ENCODE measurements around the gene MED26.
A peak's percentile ranks its signal among the peaks of the same experiment; 100 is the strongest.
"Not testable (repeated sequence)": the region's sequence is repeated elsewhere in the genome, so short reads cannot be mapped to it uniquely, and the experiment has no call there.

MED26 gene

GRCh38 chr19:16573296-16573695 is 54.7 kb downstream of the MED26 start:
- no peak for DNase-seq (ENCODE audit: low spot score)

GRCh38 chr19:16572332-16573211 is 55.4 kb downstream of the MED26 start, which contains the start of gene SLC35E1:
SLC35E1 (minus strand) TSS chr19:16572415; CDS start chr19:16572364, 51 bp downstream.
- DNase-seq (ENCODE audit: low spot score) = peak; percentile 96

DNA sequence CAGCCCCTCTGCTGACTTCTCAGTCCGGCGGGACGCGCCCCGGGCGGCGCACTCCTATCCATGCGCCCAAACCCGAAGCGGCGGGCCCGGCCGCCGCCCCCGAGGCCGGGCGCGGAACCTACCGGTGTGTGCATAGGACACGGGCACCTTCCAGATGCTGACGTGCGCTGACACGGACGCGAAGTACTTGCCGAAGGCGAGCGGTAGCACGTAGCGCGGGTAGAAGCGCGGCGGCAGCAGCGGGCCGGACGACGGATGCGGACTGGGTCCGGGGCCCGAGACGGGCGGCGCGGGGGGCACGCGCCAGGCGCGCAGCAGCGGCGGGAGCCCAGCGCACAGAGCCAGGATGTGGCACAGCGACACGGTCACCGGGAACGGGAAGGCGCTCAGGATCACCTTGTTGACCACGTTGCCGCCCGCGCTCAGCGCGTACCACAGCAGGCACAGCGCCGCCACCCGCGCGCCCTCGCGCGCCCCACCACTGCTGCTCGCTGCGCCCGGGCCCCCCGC is 56.1 kb downstream of the MED26 start:
- no peak for DNase-seq (ENCODE audit: low spot score)

GRCh38 chr19:16571283-16571682 is 56.7 kb downstream of the MED26 start:
- no peak for DNase-seq (ENCODE audit: low spot score)

GRCh38 chr19:16569609-16570320 is 58.2 kb downstream of the MED26 start:
- DNase-seq (ENCODE audit: low spot score) = no peak

GRCh38 chr19:16566702-16567101 is 61.3 kb downstream of the MED26 start:
- no peak for DNase-seq (ENCODE audit: low spot score)

DNA sequence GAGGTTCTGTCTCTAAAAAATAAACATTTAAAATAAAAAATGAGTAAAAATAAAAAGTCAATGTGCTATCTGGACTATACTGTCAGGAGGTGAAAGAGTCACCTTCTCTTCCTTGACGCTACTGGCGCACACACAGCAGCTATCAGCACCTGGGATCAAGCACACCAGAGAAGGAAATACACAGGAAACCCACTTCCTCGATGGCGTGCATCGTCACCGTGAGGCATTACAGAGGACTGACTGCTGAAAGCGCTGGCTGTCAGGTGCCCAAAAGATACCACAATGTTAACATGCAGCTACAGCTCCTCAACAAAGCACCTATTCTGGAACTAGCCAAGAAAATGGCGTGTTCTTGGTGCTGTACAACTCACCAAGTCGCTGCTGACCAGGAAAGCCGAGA is 61.8 kb downstream of the MED26 start:
- DNase-seq (ENCODE audit: low spot score) = no peak

DNA sequence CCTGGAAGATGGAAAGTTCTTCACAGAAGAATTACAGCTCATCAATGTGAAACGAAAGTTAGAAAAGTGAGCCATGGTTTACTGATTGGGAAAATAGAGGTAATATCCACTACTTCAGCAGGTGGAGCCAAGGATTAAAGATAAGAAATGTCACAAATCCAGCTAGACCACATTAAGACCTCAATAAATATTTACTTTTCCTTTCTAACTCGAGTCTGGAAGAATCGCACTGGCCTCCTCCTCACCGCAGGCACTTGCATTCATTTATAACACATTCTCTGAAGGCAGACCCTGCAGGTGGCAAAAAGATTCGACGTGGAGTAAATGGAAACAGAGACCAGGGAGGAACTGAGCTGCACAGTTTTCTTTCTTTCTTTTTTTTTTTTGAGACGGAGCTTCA is 63.2 kb downstream of the MED26 start:
- DNase-seq (ENCODE audit: low spot score) = no peak

DNA sequence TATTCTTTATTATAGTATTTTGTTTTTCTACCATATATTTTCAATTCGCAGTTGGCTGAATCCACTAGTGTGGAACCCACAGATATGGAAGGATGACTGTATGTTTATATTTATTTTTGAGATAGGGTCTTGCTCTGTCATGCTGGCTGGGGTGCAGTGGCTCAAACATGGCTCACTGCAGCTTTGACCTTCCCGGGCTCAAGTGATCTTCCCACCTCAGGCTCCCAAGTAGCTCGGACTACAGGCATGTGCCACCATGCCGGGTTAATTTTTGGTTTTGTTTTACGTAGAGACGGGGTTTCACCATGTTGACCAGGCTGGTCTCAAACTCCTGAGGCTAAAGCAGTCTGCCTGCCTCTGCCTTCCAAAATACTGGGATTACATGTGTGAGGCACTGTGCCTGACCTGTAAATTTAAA is 65.4 kb downstream of the MED26 start:
- DNase-seq (ENCODE audit: low spot score) = no peak

DNA sequence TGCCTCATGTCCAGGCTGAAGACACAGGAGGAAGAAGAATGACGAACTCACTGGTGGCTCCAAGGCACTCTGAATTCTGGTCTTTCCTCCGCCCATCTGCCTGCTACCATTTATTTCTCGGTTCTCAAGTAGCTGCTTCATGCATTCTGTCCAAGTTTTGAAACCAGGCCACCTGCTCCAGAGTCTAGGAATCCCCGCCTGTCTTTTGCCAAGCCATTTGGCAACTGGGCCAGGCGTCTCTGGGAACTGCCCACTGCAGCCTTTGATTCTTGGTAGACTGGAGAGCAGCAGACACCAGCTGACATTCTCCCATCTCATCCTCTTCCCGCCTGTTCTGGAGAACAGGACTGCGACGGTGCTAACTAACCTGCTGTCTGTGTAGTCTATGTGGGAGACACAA is 66.6 kb downstream of the MED26 start:
- DNase-seq (ENCODE audit: low spot score) = peak; percentile 53

- DNase-seq (ENCODE audit: low spot score) = no peak
Measured at GRCh38 chr19:16559780-16560276, 68.2 kb downstream of the MED26 start.

DNA sequence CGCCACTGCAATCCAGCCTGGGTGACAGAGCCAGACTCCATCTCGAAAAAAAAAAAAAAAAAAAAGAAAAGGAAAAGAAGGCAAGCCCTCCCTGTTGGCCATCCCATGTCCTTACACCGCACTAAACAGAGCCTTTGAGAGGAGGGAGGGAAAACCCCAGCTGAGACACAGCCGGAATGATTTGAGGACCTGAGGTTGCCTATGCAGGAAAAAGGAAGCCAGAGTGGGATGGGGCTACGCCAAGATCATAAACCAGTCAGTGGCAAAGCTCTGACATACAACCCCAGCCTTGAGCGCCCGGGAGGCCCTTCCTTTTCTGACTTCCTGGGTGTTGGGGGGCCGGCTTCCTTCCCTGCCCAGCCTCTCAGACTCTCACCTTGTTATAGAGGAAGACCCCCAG is 73.2 kb downstream of the MED26 start:
- DNase-seq (ENCODE audit: low spot score) = no peak

DNA sequence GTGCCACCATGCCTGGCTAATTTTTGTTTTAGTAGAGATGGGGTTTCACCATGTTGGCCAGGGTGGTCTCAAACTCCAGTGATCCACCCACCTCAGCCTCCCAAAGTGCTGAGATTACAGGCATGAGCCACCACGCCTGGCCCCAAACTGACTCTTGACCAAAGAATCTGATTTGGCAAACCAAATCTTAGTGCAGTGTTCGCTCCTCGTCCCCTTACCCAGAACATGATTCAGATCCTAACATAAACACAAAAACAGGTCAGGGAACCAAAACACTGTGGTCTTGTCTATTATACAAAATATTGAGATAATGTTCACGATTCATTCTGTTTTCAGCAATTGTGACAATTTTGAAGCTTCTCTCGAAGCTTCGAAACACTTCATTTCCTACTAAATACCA is 76.1 kb downstream of the MED26 start:
- DNase-seq (ENCODE audit: low spot score) = not testable (repeated sequence)

GRCh38 chr19:16548956-16549355 is 79.0 kb downstream of the MED26 start:
- DNase-seq (ENCODE audit: low spot score) = no peak

DNA sequence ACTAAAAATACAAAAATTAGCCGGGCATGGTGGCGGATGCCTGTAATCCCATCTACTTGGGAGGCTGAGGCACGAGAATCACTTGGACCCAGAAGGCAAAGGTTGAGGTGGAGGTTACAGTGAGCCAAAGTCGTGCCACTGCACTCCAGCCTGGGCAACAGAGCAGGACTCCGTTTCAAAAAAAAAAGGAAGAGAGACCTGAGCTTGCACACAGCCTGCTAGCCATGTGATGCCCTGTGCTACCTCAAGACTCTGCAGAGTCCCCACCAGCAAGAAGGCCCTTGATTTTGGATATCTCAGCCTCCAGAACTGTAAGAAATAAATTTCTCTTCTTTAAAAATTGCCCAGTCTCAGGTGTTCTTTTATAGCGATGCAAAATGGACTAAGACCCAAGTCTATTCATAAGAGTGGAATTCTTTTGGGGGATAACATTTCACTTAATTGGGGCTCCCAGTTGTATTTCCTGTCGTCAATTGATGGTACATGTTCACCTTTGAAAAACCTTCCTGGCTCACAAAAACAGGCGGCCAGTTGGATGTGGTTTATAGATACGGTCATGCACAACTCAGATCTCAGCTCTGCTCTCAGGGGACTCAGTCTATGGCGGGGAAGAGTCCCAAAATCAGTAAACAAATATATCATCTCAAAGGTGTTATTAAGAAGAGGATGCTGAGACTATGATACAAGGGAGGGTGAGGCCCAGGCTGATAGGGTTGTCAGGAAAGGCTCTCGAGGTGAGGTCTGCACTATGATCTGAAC is 83.4 kb downstream of the MED26 start:
- DNase-seq (ENCODE audit: low spot score) = no peak

DNA sequence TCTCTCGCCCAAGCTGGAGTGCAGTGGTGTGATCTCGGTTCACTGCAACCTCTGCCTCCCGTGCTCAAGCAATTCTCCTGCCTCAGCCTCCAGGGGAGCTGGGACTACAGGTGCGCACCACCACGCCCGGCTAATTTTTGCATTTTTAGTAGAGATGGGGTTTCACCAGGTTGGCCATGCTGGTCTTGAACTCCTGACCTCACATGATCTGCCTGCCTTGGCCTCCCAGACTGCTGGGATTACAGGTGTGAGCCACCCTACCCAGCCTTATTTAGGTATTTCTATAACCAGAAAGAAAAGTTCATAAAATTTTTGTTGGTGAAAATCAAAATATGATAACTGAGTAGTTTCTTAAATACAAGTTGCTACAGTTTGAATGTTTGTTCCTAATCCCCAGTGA is 84.3 kb downstream of the MED26 start:
- DNase-seq (ENCODE audit: low spot score) = not testable (repeated sequence)

DNA sequence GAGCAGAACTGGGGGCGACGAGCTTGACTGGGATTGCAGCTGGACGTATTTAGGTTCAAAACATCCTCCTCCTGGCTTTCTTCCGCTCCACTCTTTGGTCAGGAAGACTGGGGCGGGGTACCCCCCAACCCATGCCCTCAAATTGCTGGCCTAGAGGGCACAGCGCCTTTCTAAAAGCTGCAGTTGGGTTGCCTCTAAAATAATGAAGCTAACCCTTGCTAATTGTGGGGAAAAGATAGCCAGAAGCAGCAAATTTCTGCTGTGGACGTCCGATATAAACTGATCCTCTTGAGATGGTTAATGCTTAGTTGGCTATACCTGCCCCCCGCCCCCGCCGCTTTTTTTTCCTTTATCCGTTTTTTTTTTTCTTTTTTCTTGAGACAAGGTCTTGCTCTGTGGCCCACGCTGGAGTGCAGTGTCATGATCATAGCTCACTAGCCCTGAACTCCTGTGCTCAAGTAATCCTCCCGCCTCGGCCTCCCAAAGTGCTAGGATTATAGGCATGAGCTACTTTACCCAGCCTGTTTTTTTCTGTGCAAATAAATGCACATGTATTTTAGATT is 85.0 kb downstream of the MED26 start:
- DNase-seq (ENCODE audit: low spot score) = no peak

DNA sequence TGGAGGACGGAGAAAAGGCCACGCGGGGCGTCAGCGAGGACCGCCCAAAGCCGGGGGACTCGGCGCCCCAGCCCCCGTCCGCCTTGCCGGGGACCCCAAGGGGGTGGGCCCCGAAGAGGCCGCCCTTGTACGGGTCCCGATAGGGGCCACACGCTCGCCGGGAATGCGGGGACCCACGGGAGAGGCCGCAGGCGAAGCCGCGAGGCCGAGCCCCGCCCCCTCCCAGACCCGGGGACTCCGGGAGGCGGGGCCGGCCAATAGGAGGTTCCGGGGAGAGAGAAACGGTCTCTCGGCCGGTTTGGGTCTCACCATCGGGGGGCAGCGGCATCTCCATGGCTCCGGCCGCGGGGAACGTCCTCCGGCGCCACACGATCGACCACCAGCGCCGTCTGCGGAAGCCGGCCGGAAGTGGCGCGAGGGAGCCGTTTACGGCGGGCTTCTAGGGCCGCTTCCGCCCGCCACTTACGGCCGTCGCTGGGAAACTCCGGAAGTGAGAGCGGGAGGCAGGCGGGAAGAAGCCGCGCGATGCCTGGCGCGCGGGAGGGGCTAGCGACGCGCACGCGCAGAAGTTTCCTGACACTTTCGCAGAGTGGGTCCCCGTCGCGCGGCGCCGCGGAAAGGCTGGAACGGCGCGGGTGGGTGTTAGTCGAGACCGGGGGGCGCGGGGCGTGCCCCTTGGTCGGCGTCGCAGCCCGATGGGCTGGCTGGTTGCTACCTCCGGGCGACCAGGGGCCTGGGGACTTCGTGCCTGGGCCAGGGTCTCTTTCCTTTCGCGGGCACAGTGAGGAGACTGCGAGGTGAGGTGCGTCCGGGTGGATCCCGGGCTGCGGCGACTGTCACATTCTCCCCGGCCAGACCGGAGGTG is 85.7 kb downstream of the MED26 start, which contains the start of gene CHERP:
Gene CHERP (minus strand): TSS at position 393 of the 865 bp plus-strand sequence. CDS start 59 bp downstream, at position 334.
- peak; percentile 95 for DNase-seq (ENCODE audit: low spot score)

DNA sequence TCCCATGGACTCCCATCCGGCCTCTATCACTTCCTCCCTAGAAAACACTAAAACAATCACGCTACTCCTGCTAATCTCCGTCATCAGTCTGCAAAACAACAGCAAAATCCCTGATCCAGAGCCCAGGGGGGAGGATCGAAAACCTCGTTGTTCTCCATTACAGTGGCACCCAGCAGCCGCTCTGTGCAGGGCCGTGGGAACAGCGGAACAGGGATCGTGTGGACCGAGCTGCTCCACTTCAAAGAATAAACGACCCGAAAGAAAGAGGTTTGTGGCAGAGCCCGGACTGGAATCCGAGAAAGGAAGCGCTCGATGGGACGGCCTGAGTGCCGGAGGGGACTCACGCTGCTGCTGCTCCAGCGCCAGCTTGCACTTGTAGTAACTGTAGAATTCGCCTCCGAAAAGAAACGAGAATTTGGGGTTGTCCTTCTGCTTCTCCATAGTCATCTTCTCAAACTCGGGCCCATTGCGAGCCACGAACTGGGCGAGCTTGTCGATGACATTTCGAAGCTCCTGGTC is 86.4 kb downstream of the MED26 start:
- no peak for DNase-seq (ENCODE audit: low spot score)

- no peak for DNase-seq (ENCODE audit: low spot score)
Measured at GRCh38 chr19:16540948-16541347, 87.1 kb downstream of the MED26 start.
